ENCODE measurements around the gene TAS2R5. TPM values are rescaled to one million over a fixed set of nuclear protein-coding genes. Genes with fewer than 3 reads are reported as not detected.

The TAS2R5 gene
- total RNA-seq, 1 experiment from 2014 or later, result 0.26 TPM

- Histone ChIP-seq H3K4me1 (ENCODE audit: insufficient read depth, low read length) (no peaks in the 10 kb centered on the region), H3K9ac (ENCODE audit: low read length) (no peak overlapping the region), H3F3A (ENCODE audit: low read length, unreplicated experiment) (no peaks in the 10 kb centered on the region), H4K20me1 (ENCODE audit: low read length) (no peaks in the 10 kb centered on the region), H3K4me2 (ENCODE audit: low read length) (no peak overlapping the region), H3K4me3 (ENCODE audit: low read length) (no peak overlapping the region), H3K36me3 (ENCODE audit: low read depth, low read length) (no peaks in the 10 kb centered on the region), H3K27ac (ENCODE audit: low read length) (no peak overlapping the region), H2AFZ (ENCODE audit: low read length) (no peak overlapping the region), H3K9me3 (ENCODE audit: low read length) (no peaks in the 10 kb centered on the region), H3K79me2 (ENCODE audit: low read length) (no peaks in the 10 kb centered on the region), H3K9me2 (replicated peaks; ENCODE audit: low read length) (no peaks in the 10 kb centered on the region), H3K27me3 (ENCODE audit: low read length) (peaks cover 30% of the 10 kb centered on the region)
- no TSS peak for BruUV-seq (replicated peaks)
- ATAC-seq (no peak), DNase-seq (no peak)
- intact Hi-C loops (cut with micrococcal nuclease), result no loop called here
- ChIA-PET POLR2A (ENCODE audit: unreplicated experiment) (no interaction called here), CTCF (no interaction called here)
- TF ChIP-seq EZH2 (IDR thresholded peaks at IDR 0.05; ENCODE audit: low read length, unreplicated experiment) (no peak), EZH2phosphoT487 (IDR thresholded peaks at IDR 0.05; ENCODE audit: borderline replicate concordance, low read length) (no peak), CTCF (conservative IDR thresholded peaks at IDR 0.05; ENCODE audit: low read depth, low read length) (no peak)
These were observed 47.7 kb downstream of the TAS2R5 start for GRCh38 chr7:141837683-141838082.

- CTCF ChIA-PET, result no interaction called here
- Histone ChIP-seq H3K27me3 (ENCODE audit: low read length) (peaks cover 30% of the 10 kb centered on the region), H3K4me2 (ENCODE audit: low read length) (no peak overlapping the region), H3K9me3 (ENCODE audit: low read length) (no peaks in the 10 kb centered on the region), H3K27ac (ENCODE audit: low read length) (no peak overlapping the region), H3F3A (ENCODE audit: low read length, unreplicated experiment) (no peaks in the 10 kb centered on the region), H4K20me1 (ENCODE audit: low read length) (no peaks in the 10 kb centered on the region), H3K9me2 (replicated peaks; ENCODE audit: low read length) (no peaks in the 10 kb centered on the region), H3K4me1 (ENCODE audit: insufficient read depth, low read length) (no peaks in the 10 kb centered on the region), H3K9ac (ENCODE audit: low read length) (no peak overlapping the region), H3K4me3 (ENCODE audit: low read length) (no peak overlapping the region), H3K79me2 (ENCODE audit: low read length) (no peaks in the 10 kb centered on the region), H2AFZ (ENCODE audit: low read length) (no peak overlapping the region), H3K36me3 (ENCODE audit: low read depth, low read length) (no peaks in the 10 kb centered on the region)
- no peak for DNase-seq
- TF ChIP-seq CTCF (conservative IDR thresholded peaks at IDR 0.05; ENCODE audit: low read depth, low read length) (no peak), EZH2phosphoT487 (IDR thresholded peaks at IDR 0.05; ENCODE audit: borderline replicate concordance, low read length) (no peak), EZH2 (IDR thresholded peaks at IDR 0.05; ENCODE audit: low read length, unreplicated experiment) (no peak)
- BruUV-seq (replicated peaks), result no TSS peak
- POLR2A ChIA-PET (ENCODE audit: unreplicated experiment), result no interaction called here
- ATAC-seq, result no peak
- intact Hi-C loops (cut with micrococcal nuclease), result no loop called here
These were observed 48.6 kb downstream of the TAS2R5 start for GRCh38 chr7:141838581-141838980.

GRCh38 chr7:141839256-141839655 is 49.2 kb downstream of the TAS2R5 start:
- Histone ChIP-seq H3K4me2 (ENCODE audit: low read length) (no peak overlapping the region), H3K4me3 (ENCODE audit: low read length) (no peak overlapping the region), H3K4me1 (ENCODE audit: insufficient read depth, low read length) (no peaks in the 10 kb centered on the region), H3K9me3 (ENCODE audit: low read length) (no peaks in the 10 kb centered on the region), H2AFZ (ENCODE audit: low read length) (no peak overlapping the region), H4K20me1 (ENCODE audit: low read length) (no peaks in the 10 kb centered on the region), H3K79me2 (ENCODE audit: low read length) (no peaks in the 10 kb centered on the region), H3K9me2 (replicated peaks; ENCODE audit: low read length) (no peaks in the 10 kb centered on the region), H3K27me3 (ENCODE audit: low read length) (peaks cover 26% of the 10 kb centered on the region), H3F3A (ENCODE audit: low read length, unreplicated experiment) (no peaks in the 10 kb centered on the region), H3K27ac (ENCODE audit: low read length) (no peak overlapping the region), H3K36me3 (ENCODE audit: low read depth, low read length) (no peaks in the 10 kb centered on the region), H3K9ac (ENCODE audit: low read length) (no peak overlapping the region)
- ChIA-PET POLR2A (ENCODE audit: unreplicated experiment) (no interaction called here), CTCF (no interaction called here)
- no peak for DNase-seq
- no peak for ATAC-seq
- intact Hi-C loops (cut with micrococcal nuclease), result no loop called here
- BruUV-seq (replicated peaks), result no TSS peak
- no peak for TF ChIP-seq CTCF (conservative IDR thresholded peaks at IDR 0.05; ENCODE audit: low read depth, low read length)
- no peak for TF ChIP-seq EZH2 (IDR thresholded peaks at IDR 0.05; ENCODE audit: low read length, unreplicated experiment)
- no peak for TF ChIP-seq EZH2phosphoT487 (IDR thresholded peaks at IDR 0.05; ENCODE audit: borderline replicate concordance, low read length)
